Measurements from ENCODE around the gene CRB2.

CRB2 gene

DNA sequence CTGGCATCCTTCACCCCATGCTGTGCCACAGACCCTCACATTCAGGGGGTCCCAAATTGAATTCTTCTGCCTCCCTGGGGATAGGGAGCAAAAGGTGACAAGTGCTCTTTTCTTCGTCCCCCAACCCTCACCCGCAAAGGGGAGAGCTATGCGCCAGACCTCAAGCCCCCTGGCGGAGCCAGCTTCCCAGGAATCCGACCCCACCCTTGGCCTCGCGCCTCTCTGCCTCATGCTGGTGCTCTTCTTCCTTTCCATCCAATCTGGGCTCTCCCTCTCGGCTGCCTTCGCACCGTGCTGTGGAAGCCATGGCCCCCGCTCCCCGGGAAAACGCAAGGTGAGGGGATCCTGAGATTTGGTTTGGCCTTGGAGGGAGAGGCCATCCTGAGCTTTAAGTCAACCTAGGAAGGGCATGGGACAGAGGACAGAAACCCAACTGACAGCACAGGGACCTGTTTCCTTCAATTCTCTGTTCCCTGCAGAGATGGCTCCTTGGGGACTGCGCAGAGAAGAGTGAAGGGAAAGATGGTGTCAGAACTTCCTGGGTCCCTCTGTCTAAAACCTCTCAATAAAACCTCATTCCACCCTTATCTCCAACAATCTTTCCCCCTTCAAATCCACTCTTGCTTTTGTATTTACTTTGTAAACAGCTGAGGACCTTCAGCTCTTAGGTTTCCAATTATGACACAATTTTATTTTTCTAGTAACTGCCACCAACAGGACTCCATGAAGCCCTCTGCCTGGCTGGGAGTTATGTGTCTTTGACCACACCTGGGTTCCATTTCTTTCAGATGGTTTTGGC is 36.3 kb upstream of the CRB2 start:
- no peaks in the 10 kb centered on the region for H3K36me3 ChIP-seq (ENCODE audit: control insufficient read depth in 2 of 2, insufficient read depth in 2 of 2, low read length in 2 of 2)

DNA sequence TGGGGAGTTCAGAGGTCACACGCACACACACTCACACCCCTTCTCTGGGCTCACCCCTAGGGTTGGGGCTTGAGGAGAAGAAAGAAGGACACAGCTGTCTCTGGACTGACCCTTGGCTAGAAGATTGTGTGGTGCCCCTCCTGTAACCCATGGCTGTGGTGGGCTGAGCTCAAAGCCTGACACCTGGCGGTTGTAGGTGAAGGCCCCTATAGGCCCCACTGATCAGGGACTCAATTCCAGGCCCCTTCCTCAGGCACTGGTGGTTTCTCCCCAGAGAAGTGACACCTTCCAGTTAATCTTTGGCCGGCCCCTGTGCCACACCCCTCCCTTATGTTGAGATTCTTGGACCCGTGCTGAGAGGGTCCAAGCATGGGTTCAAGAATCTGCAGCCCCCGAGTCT is 35.2 kb upstream of the CRB2 start:
- Histone ChIP-seq H3K9ac (ENCODE audit: low read length in 2 of 2) (no peak overlapping the region), H3K4me3 (ENCODE audit: low read length in 2 of 2) (no peak overlapping the region), H3K27me3 (ENCODE audit: control insufficient read depth in 1 of 2, insufficient read depth in 2 of 2, low read length in 2 of 2) (no peaks in the 10 kb centered on the region), H3K4me1 (ENCODE audit: control insufficient read depth, insufficient read depth, low read length) (peaks cover 31% of the 10 kb centered on the region), H3K36me3 (ENCODE audit: control insufficient read depth in 2 of 2, insufficient read depth in 2 of 2, low read length in 2 of 2) (no peaks in the 10 kb centered on the region), H3K27ac (ENCODE audit: low read length) (no peak overlapping the region), H3K9me3 (ENCODE audit: control insufficient read depth in 2 of 2, low read length in 2 of 2) (no peaks in the 10 kb centered on the region)

More for the DNA sequence above, 36.3 kb upstream of the CRB2 start:
- Histone ChIP-seq H3K4me3 (ENCODE audit: low read length in 2 of 2) (peak overlapping the region in 1 of 2 donors; percentile 44), H3K27ac (ENCODE audit: low read length) (peak overlapping the region; percentile 70), H3K27me3 (ENCODE audit: control insufficient read depth in 1 of 2, insufficient read depth in 2 of 2, low read length in 2 of 2) (no peaks in the 10 kb centered on the region), H3K9me3 (ENCODE audit: control insufficient read depth in 2 of 2, low read length in 2 of 2) (no peaks in the 10 kb centered on the region), H3K4me1 (ENCODE audit: control insufficient read depth, insufficient read depth, low read length) (peaks cover 31% of the 10 kb centered on the region), H3K9ac (ENCODE audit: low read length in 2 of 2) (peak overlapping the region; percentile 35 to 58)

DNA sequence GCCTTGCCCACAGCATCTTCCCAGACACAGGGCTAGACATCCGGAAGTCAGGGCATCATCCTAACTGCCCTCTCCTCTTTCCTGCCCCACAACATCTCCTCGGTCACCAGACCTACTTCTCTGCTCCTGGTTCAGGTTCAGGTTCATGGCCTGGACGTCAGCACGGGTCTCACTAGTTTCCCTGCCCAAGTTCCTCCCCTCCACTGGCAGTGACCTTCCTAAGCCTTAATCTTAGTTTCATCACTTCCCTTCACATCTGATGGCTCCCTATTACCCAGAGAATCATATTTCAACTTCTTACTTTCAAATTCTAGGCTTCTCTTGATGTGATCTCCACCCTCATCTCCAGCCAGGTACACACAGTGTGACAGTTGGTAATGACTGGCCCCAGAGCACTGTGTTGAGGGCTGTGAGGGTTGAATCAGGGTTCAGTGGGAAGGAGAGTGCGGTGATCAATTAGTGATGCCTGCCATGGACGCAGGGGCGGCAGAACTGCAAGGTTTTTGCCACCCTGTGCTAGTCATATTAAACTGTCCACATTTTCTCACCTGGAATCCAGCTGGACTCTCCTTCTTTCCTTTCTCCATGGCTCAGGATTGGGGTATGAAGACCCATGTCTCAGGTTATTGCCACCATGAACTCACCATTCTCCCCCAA is 34.3 kb upstream of the CRB2 start:
- Histone ChIP-seq H3K4me1 (ENCODE audit: control insufficient read depth, insufficient read depth, low read length) (peaks cover 32% of the 10 kb centered on the region), H3K27me3 (ENCODE audit: control insufficient read depth in 1 of 2, insufficient read depth in 2 of 2, low read length in 2 of 2) (no peaks in the 10 kb centered on the region), H3K9ac (ENCODE audit: low read length in 2 of 2) (no peak overlapping the region), H3K4me3 (ENCODE audit: low read length in 2 of 2) (no peak overlapping the region), H3K36me3 (ENCODE audit: control insufficient read depth in 2 of 2, insufficient read depth in 2 of 2, low read length in 2 of 2) (no peaks in the 10 kb centered on the region), H3K27ac (ENCODE audit: low read length) (no peak overlapping the region), H3K9me3 (ENCODE audit: control insufficient read depth in 2 of 2, low read length in 2 of 2) (no peaks in the 10 kb centered on the region)

DNA sequence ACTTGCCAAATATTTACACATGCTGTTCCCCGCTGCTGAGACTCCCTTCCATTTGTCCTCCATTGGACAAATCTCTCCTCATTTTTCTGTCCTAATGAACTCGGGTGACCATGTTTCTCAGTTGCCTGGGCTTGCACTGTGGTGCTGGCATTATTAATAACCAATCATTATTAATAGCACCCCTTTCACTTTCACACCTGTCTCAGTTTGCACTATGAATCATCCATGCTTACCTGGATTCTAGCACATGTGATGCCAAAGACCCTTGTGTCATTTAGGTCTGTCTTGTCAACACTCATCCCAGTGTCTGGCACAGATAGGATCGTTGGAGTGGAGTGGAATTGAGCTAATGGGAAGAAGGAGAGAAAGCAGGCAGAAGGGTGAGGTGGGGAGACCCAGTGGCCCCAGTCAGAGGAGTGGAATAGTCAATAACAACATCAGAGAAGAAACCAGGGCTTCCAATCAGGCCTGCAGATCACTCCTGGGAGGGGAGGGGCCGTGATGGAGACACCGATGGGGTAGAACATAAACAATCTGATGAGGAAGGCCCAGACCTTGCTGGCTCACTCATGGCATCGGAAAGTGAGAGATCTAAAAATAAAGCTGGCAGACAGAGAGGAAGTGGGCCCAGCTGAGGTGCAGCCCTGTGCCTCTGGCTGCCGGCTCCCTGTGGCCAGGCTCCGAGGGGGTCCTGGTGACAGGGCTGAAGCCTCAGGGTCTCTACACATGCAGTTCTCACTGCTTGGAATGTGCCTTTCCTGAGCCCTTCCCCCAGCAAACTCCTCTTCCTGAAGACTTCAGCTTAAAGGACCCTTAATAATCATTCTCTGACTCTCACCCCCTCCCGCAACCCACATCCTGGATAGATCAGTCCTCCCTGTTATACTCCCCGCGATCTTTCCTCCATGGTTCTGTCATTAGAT is 33.5 kb upstream of the CRB2 start:
- Histone ChIP-seq H3K27ac (ENCODE audit: low read length) (no peak overlapping the region), H3K4me1 (ENCODE audit: control insufficient read depth, insufficient read depth, low read length) (peaks cover 34% of the 10 kb centered on the region)

DNA sequence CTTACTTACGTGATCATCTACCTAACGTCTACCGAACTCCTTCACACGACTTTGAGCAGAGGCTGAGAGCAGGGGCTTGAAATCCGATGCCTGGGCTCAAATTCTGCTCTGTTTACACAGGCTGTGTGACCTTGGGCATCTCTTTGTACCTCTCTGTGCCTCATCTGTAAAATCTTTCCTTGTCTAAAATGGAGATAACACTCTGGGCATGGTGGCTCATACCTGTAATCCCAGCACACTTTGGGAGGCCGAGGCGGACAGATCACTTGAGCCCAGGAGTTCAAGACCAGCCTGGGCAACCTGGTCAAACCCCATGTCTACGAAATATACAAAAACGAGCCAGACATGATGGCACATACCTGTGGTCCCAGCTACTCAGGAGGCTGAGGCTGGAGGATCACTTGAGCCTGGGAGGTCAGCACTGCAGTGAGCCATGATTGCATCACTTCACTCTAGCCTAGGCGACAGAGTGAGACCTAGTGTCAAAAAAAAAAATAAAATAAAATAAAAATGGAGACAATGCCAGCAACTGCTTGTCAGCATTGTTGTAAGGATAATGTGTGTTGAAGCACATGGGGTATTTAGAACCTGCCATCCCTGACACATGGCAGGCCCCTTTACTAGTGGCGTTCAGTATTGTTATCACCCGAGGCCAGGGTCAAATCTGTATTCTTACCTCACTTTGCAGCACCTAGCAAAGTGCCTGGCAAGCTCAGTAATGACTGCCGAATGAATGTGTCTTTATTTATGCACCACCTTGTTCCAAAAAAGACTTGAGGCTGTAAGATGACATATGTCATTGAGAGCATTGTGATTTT is 32.6 kb upstream of the CRB2 start:
- Histone ChIP-seq H3K9ac (ENCODE audit: low read length in 2 of 2) (peak overlapping the region in 1 of 2 donors; percentile 6), H3K36me3 (ENCODE audit: control insufficient read depth in 2 of 2, insufficient read depth in 2 of 2, low read length in 2 of 2) (no peaks in the 10 kb centered on the region), H3K4me3 (ENCODE audit: low read length in 2 of 2) (no peak overlapping the region), H3K4me1 (ENCODE audit: control insufficient read depth, insufficient read depth, low read length) (peaks cover 28% of the 10 kb centered on the region), H3K9me3 (ENCODE audit: control insufficient read depth in 2 of 2, low read length in 2 of 2) (no peaks in the 10 kb centered on the region), H3K27me3 (ENCODE audit: control insufficient read depth in 1 of 2, insufficient read depth in 2 of 2, low read length in 2 of 2) (no peaks in the 10 kb centered on the region), H3K27ac (ENCODE audit: low read length) (no peak overlapping the region)

More for the DNA sequence above, 33.5 kb upstream of the CRB2 start:
- Histone ChIP-seq H3K27me3 (ENCODE audit: control insufficient read depth in 1 of 2, insufficient read depth in 2 of 2, low read length in 2 of 2) (no peaks in the 10 kb centered on the region), H3K36me3 (ENCODE audit: control insufficient read depth in 2 of 2, insufficient read depth in 2 of 2, low read length in 2 of 2) (no peaks in the 10 kb centered on the region), H3K4me3 (ENCODE audit: low read length in 2 of 2) (no peak overlapping the region), H3K9ac (ENCODE audit: low read length in 2 of 2) (peak overlapping the region in 1 of 2 donors; percentile 6), H3K9me3 (ENCODE audit: control insufficient read depth in 2 of 2, low read length in 2 of 2) (no peaks in the 10 kb centered on the region)

DNA sequence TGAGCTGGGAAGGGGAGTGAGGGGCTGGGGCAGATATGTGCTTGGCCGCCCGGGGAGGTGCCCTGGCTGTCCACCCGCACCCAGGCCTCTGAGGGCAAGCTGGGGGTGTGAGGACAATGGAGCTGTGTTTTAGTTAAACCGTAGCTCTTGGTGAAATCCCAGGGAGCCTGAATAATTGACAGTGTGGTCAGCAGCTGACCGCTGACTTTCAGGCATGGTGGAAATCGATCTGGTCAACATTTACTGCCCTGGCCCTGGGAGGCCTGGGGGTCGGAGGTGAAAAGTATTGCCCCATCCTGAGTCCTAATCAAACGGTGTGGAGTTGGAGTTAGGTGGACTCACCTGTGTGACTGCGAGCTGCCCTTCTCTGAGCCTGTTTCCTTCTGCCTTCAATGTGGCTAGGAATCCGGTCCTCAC is 31.2 kb upstream of the CRB2 start:
- no peaks in the 10 kb centered on the region for H3K27me3 ChIP-seq (ENCODE audit: control insufficient read depth in 1 of 2, insufficient read depth in 2 of 2, low read length in 2 of 2)
- no peak overlapping the region for H3K27ac ChIP-seq (ENCODE audit: low read length)
- H3K36me3 ChIP-seq (ENCODE audit: control insufficient read depth in 2 of 2, insufficient read depth in 2 of 2, low read length in 2 of 2): no peaks in the 10 kb centered on the region
- H3K9ac ChIP-seq (ENCODE audit: low read length in 2 of 2): no peak overlapping the region
- no peaks in the 10 kb centered on the region for H3K9me3 ChIP-seq (ENCODE audit: control insufficient read depth in 2 of 2, low read length in 2 of 2)
- peaks cover 15% of the 10 kb centered on the region for H3K4me1 ChIP-seq (ENCODE audit: control insufficient read depth, insufficient read depth, low read length)
- H3K4me3 ChIP-seq (ENCODE audit: low read length in 2 of 2): no peak overlapping the region

DNA sequence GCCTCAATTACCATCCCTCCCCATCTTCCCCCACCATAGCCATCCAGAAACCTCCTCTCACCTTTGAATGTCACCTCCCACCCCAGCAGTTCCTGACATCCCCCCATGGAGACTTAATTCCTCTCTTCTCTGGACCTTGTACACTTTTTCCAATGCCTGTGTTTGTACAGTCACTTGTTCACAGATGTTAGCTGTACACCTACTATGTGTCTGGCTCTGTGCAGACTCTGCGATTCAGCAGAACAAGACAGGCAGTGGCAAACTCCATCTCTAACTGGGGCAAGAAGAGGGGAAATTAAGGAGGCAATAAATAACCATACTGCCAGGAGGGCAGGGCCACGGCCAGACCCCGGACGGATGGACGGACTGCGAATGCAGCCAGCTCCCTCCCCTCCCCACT is 29.8 kb upstream of the CRB2 start:
- peak overlapping the region in 1 of 2 donors; percentile 47 for H3K4me3 ChIP-seq (ENCODE audit: low read length in 2 of 2)

DNA sequence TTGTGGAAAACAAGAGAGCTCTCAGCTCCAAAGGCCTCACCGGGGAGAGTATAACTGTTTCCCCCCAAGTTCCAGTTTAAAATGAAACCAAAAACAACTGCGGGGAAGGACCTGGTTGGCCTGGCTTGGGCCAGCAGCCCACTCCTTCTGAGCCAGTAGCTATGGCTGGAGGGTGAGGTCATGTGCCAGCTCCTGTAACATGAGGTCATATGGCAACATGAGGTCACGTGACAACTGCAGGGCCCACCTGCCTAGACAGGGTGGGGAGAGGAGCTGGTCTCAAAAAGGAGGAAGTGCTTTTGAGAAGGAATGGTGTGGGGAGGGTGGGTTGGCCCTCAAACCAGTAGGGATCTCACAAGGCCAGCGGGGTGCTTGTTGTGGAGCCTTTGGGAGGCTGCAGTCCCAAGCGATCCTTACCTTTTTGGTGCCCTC is 29.3 kb upstream of the CRB2 start:
- H3K27me3 ChIP-seq (ENCODE audit: control insufficient read depth in 1 of 2, insufficient read depth in 2 of 2, low read length in 2 of 2): no peaks in the 10 kb centered on the region
- no peak overlapping the region for H3K9ac ChIP-seq (ENCODE audit: low read length in 2 of 2)
- peaks cover 15% of the 10 kb centered on the region for H3K4me1 ChIP-seq (ENCODE audit: control insufficient read depth, insufficient read depth, low read length)
- H3K9me3 ChIP-seq (ENCODE audit: control insufficient read depth in 2 of 2, low read length in 2 of 2): no peaks in the 10 kb centered on the region
- no peak overlapping the region for H3K27ac ChIP-seq (ENCODE audit: low read length)
- H3K36me3 ChIP-seq (ENCODE audit: control insufficient read depth in 2 of 2, insufficient read depth in 2 of 2, low read length in 2 of 2): no peaks in the 10 kb centered on the region
- peak overlapping the region in 1 of 2 donors; percentile 47 for H3K4me3 ChIP-seq (ENCODE audit: low read length in 2 of 2)

More for the DNA sequence above, 29.8 kb upstream of the CRB2 start:
- Histone ChIP-seq H3K36me3 (ENCODE audit: control insufficient read depth in 2 of 2, insufficient read depth in 2 of 2, low read length in 2 of 2) (no peaks in the 10 kb centered on the region), H3K9ac (ENCODE audit: low read length in 2 of 2) (no peak overlapping the region), H3K27ac (ENCODE audit: low read length) (no peak overlapping the region), H3K4me1 (ENCODE audit: control insufficient read depth, insufficient read depth, low read length) (peaks cover 15% of the 10 kb centered on the region), H3K9me3 (ENCODE audit: control insufficient read depth in 2 of 2, low read length in 2 of 2) (no peaks in the 10 kb centered on the region), H3K27me3 (ENCODE audit: control insufficient read depth in 1 of 2, insufficient read depth in 2 of 2, low read length in 2 of 2) (no peaks in the 10 kb centered on the region)

DNA sequence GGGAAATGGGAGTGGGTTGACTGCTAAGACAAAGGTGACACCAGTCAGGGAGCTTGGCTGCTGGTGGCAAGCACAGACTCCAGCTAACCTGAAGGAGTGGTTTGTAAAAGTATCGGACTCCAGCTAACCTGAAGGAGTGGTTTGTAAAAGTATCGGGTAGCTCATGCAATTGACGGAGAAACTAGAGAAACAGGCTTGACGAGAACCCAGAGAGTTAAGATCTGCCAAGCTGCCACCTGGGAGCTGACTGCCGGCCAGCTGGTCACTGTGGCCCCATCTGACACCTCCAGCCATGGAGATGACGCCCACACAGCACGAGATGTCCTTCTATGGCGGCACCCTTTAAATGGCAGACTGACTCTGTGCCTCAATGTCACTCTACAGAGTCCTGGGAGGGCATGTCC is 28.3 kb upstream of the CRB2 start:
- Histone ChIP-seq H3K9ac (ENCODE audit: low read length in 2 of 2) (no peak overlapping the region), H3K4me3 (ENCODE audit: low read length in 2 of 2) (no peak overlapping the region), H3K4me1 (ENCODE audit: control insufficient read depth, insufficient read depth, low read length) (peaks cover 7% of the 10 kb centered on the region), H3K36me3 (ENCODE audit: control insufficient read depth in 2 of 2, insufficient read depth in 2 of 2, low read length in 2 of 2) (no peaks in the 10 kb centered on the region), H3K27ac (ENCODE audit: low read length) (no peak overlapping the region), H3K9me3 (ENCODE audit: control insufficient read depth in 2 of 2, low read length in 2 of 2) (no peaks in the 10 kb centered on the region), H3K27me3 (ENCODE audit: control insufficient read depth in 1 of 2, insufficient read depth in 2 of 2, low read length in 2 of 2) (no peaks in the 10 kb centered on the region)

All from stomach smooth muscle (tissue), 2 donors.